ENCODE data around the gene MPP2.

DNA sequence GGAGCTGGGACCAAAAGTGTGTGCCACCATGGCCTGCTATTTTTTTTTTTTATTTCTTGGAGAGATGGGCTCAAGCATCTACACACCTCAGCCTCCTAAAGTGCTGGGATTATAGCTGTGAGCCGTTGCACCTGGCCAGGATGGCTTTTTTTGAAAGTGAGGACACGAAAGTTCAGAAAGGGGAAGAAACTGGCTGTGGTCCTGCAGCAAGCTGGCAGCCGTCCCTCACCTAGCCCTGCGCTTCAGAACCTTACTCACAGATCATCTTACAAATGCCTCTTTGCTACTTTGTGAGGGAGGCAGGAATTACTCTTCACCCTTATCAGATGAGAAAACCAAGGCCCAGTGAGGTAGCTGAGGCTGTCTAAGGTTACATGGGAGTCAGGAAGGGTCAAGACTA, 39.4 kb upstream of the MPP2 start:
- no peak for TF ChIP-seq POLR2A (IDR thresholded peaks at IDR 0.05)
- TF ChIP-seq, protein P1, sequence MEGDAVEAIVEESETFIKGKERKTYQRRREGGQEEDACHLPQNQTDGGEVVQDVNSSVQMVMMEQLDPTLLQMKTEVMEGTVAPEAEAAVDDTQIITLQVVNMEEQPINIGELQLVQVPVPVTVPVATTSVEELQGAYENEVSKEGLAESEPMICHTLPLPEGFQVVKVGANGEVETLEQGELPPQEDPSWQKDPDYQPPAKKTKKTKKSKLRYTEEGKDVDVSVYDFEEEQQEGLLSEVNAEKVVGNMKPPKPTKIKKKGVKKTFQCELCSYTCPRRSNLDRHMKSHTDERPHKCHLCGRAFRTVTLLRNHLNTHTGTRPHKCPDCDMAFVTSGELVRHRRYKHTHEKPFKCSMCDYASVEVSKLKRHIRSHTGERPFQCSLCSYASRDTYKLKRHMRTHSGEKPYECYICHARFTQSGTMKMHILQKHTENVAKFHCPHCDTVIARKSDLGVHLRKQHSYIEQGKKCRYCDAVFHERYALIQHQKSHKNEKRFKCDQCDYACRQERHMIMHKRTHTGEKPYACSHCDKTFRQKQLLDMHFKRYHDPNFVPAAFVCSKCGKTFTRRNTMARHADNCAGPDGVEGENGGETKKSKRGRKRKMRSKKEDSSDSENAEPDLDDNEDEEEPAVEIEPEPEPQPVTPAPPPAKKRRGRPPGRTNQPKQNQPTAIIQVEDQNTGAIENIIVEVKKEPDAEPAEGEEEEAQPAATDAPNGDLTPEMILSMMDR (IDR thresholded peaks at IDR 0.05) = no peak
